B cell (primary cell): ENCODE results near the gene TRABD2B. TPM values are rescaled to one million over a fixed set of nuclear protein-coding genes. Genes with fewer than 3 reads are reported as not detected.

Source experiments
- ATAC-seq: fragments of 200-7000 bp; cut with Tn5 transposase; one replicate; pipeline ENCODE4 v1.10.0; 2021; ENCODE audit warnings: low read depth, mild to moderate bottlenecking, moderate number of reproducible peaks, moderate library complexity
- CTCF ChIA-PET: fragments of 350-600 bp; sonication (Branson Sonifier 250); formaldehyde crosslinking; loops from one replicate; lab custom pipeline; 2021; ENCODE audit warnings: antibody characterized with exemption, inconsistent platforms; lab: Charles Lee
- POLR2A ChIA-PET: fragments of 350-600 bp; sonication (Branson Sonifier 250); formaldehyde crosslinking; loops from one replicate; lab custom pipeline; 2021; ENCODE audit warnings: antibody characterized with exemption; lab: Charles Lee
- DNase-seq: peaks from one replicate; pipeline ENCODE4 v3.0.0; 2013
- H2AFZ ChIP-seq: 2 replicates; pipeline ENCODE4 v1.6.1; 2012; ENCODE audit warnings: mild to moderate bottlenecking, low read depth, low read length; ENCODE audit not compliant: insufficient read depth, poor library complexity, severe bottlenecking
- H3K27ac ChIP-seq, 2 donors: 1 replicate in 1 of 2; 2 replicates in 1 of 2; pipeline ENCODE4 v1.5.1; 2012 to 2013; ENCODE audit warnings: low read length in 2 of 2, mild to moderate bottlenecking in 2 of 2, moderate library complexity in 1 of 2
- H3K27me3 ChIP-seq, 4 experiments: fragments of 200-600 bp in 1 of 4; sonication (generic) in 1 of 4; replicated peaks in 1 of 4; 1 replicate in 2 of 4; 2 replicates in 2 of 4; pipeline versions ENCODE4 v1.6.1 to v1.7.0; 2013 to 2016; ENCODE audit warnings: low read length in 3 of 4, mild to moderate bottlenecking in 2 of 4, mixed read lengths in 1 of 4, moderate library complexity in 1 of 4; ENCODE audit not compliant: insufficient read depth in 4 of 4, control insufficient read depth in 3 of 4; ENCODE audit errors: control extremely low read depth in 1 of 4
- H3K36me3 ChIP-seq, 2 experiments: replicated peaks in 1 of 2; 1 replicate in 1 of 2; 2 replicates in 1 of 2; pipeline versions ENCODE4 v1.6.1 to v1.7.1; 2013; ENCODE audit warnings: low read length in 1 of 2; ENCODE audit not compliant: insufficient read depth in 2 of 2, control insufficient read depth in 1 of 2; ENCODE audit errors: control extremely low read depth in 1 of 2, extremely low read depth in 1 of 2
- H3K4me1 ChIP-seq, 2 donors: fragments of 200-600 bp in 1 of 2; sonication (generic) in 1 of 2; 1 replicate in 1 of 2; 2 replicates in 1 of 2; pipeline versions ENCODE4 v1.5.1 to v1.6.1; 2013 to 2017; ENCODE audit warnings: low read length in 2 of 2; ENCODE audit not compliant: control insufficient read depth in 2 of 2, insufficient read depth in 2 of 2
- H3K4me2 ChIP-seq: replicated peaks from 2 replicates; pipeline ENCODE3; 2012; ENCODE audit warnings: mild to moderate bottlenecking, low read depth, low read length; ENCODE audit not compliant: poor library complexity, severe bottlenecking
- H3K4me3 ChIP-seq, 5 experiments: fragments of 200-600 bp in 1 of 5; sonication (generic) in 1 of 5; 1 replicate in 3 of 5; 2 replicates in 2 of 5; pipeline versions ENCODE4 v1.5.1 to v1.7.0; 2011 to 2016; ENCODE audit warnings: low read length in 4 of 5, mild to moderate bottlenecking in 4 of 5, low read depth in 2 of 5, control low read depth in 1 of 5, moderate library complexity in 1 of 5; ENCODE audit not compliant: insufficient read depth in 1 of 5; ENCODE audit errors: control extremely low read depth in 1 of 5, extremely low read depth in 1 of 5
- H3K79me2 ChIP-seq: fragments of 200-600 bp; sonication (generic); one replicate; pipeline ENCODE4 v1.6.0; 2016; ENCODE audit warnings: low read length; ENCODE audit not compliant: control insufficient read depth, insufficient read depth
- H3K9ac ChIP-seq: fragments of 200-600 bp; sonication (generic); 2 replicates; pipeline ENCODE4 v1.6.1; 2017; ENCODE audit warnings: mild to moderate bottlenecking, low read length, moderate library complexity
- H3K9me3 ChIP-seq, 3 donors: one replicate each; pipeline versions ENCODE4 v1.6.1 to v1.7.1; 2013; ENCODE audit warnings: low read length in 2 of 3; ENCODE audit not compliant: control insufficient read depth in 2 of 3, insufficient read depth in 1 of 3; ENCODE audit errors: control extremely low read depth in 1 of 3
- H4K20me1 ChIP-seq: 2 replicates; pipeline ENCODE4 v1.6.0; 2012; ENCODE audit warnings: mild to moderate bottlenecking, low read length; ENCODE audit not compliant: insufficient read depth, control insufficient read depth, poor library complexity, severe bottlenecking
- H3K27ac Mint-ChIP-seq: one replicate; pipeline ENCODE4 v1.8.0; 2021; ENCODE audit warnings: mixed read lengths
- H3K27me3 Mint-ChIP-seq: one replicate; pipeline ENCODE4 v1.8.0; 2021; ENCODE audit warnings: mixed read lengths
- H3K4me1 Mint-ChIP-seq: one replicate; pipeline ENCODE4 v1.8.0; 2021; ENCODE audit warnings: mixed read lengths
- H3K4me3 Mint-ChIP-seq: one replicate; pipeline ENCODE4 v1.8.0; 2021; ENCODE audit warnings: mixed read lengths
- H3K9me3 Mint-ChIP-seq: one replicate; pipeline ENCODE4 v1.8.0; 2022; ENCODE audit warnings: mixed read lengths; ENCODE audit not compliant: insufficient read depth
- CTCF ChIP-seq: fragments of 200-600 bp; IDR thresholded peaks from one replicate; pipeline ENCODE4 v1.8.0; 2022; ENCODE audit warnings: antibody characterized with exemption, mild to moderate bottlenecking
- EZH2 ChIP-seq: IDR thresholded peaks from 2 replicates; pipeline ENCODE4 v1.6.1; 2012; ENCODE audit warnings: borderline replicate concordance, low read depth, mild to moderate bottlenecking, moderate library complexity, low read length; ENCODE audit not compliant: insufficient read depth, poor library complexity, severe bottlenecking
- WGBS: methylation state at CpG from one replicate; pipeline ENCODE4 v1.1.5; 2013; ENCODE audit warnings: missing lambda C conversion rate; ENCODE audit not compliant: insufficient coverage; 5-methylcytosine and 5-hydroxymethylcytosine counted together
- intact Hi-C: fragments of 100-400 bp; cut with micrococcal nuclease; formaldehyde crosslinking; loops from one replicate; pipeline ENCODE4 v1.10.0; 2022
- polyA plus RNA-seq: library from polyadenylated mRNA; depleted of rRNA; stranded (reverse); fragments of >200 nt; gene quantifications from 2 replicates; pipeline ENCODE4 v1.2.3, GENCODE V29; 2012
- total RNA-seq, 2 donors: library from RNA; stranded (reverse); fragments of 120-200 nt in 1 of 2; gene quantifications; 1 replicate in 1 of 2; 2 replicates in 1 of 2; pipeline versions ENCODE4 v1.2.3 to v1.2.4, GENCODE V29; 2013 to 2022

TRABD2B gene
- total and polyA plus RNA-seq, 2 donors (not counting 1 experiment from before 2014, with no cell fraction given), result not detected

GRCh38 chr1:47965816-47966215 is 31.4 kb downstream of the TRABD2B start:
- ChIA-PET POLR2A (no interaction called here), CTCF (no interaction called here)
- H3K4me2 ChIP-seq, result no peak overlapping the region
- H3K27me3 Mint-ChIP-seq, result peaks cover 14% of the 10 kb centered on the region
- intact Hi-C loops, result no loop called here
- H3K27ac ChIP-seq, result no peak overlapping the region
- H4K20me1 ChIP-seq, result no peaks in the 10 kb centered on the region
- DNase-seq (no peak), ATAC-seq (no peak)
- peaks cover 3% of the 10 kb centered on the region for H3K9me3 Mint-ChIP-seq
- H3K4me1 ChIP-seq, result no peaks in the 10 kb centered on the region
- H3K79me2 ChIP-seq, result no peaks in the 10 kb centered on the region
- peaks cover 0 to 2% (median 0%) of the 10 kb centered on the region in 4 experiments for H3K27me3 ChIP-seq
- no peak overlapping the region for H2AFZ ChIP-seq
- no peak overlapping the region for H3K9ac ChIP-seq
- no peak overlapping the region for H3K4me3 ChIP-seq
- WGBS, result 73% methylated on average over 1 of the region's 4 CpGs
- TF ChIP-seq EZH2 (no peak), CTCF (no peak)
- no peak overlapping the region for H3K4me3 Mint-ChIP-seq
- no peak overlapping the region for H3K27ac Mint-ChIP-seq
- H3K9me3 ChIP-seq, result peaks cover 0 to 3% (median 0%) of the 10 kb centered on the region in 3 donors
- no peaks in the 10 kb centered on the region for H3K4me1 Mint-ChIP-seq
- no peaks in the 10 kb centered on the region for H3K36me3 ChIP-seq

DNA sequence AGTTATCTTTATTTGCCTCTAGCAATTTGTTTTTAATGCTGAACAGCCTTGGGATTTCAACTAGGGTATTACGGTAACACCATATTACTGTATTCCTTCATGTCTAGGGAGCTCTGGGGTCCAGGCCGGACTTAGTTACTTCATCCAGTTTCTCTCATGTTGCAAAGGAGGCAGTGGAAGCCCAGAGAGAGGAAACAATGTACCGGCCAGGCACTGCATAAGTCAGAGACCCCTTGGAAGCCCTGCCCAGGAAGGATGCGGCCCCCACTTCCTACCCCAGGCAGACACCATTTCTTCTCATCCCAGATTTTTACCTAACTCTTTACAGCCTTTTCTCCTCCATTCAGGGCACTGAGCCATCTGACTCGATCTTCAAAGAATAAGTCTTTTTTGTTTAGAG is 32.5 kb downstream of the TRABD2B start:
- intact Hi-C loops, result no loop called here
- no peak overlapping the region for H3K4me3 ChIP-seq
- CTCF ChIA-PET, result no interaction called here
- H3K9me3 ChIP-seq, result peaks cover 0 to 3% (median 0%) of the 10 kb centered on the region in 3 donors
- no peaks in the 10 kb centered on the region for H3K4me1 ChIP-seq
- peaks cover 0 to 2% (median 0%) of the 10 kb centered on the region in 4 experiments for H3K27me3 ChIP-seq
- Mint-ChIP-seq H3K4me3 (no peak overlapping the region), H3K27me3 (peaks cover 10% of the 10 kb centered on the region), H3K27ac (no peak overlapping the region), H3K9me3 (peaks cover 3% of the 10 kb centered on the region), H3K4me1 (no peaks in the 10 kb centered on the region)
- ATAC-seq (no peak), DNase-seq (no peak)
- TF ChIP-seq EZH2, result no peak
- TF ChIP-seq CTCF, result no peak
- H4K20me1 ChIP-seq, result no peaks in the 10 kb centered on the region
- H3K4me2 ChIP-seq, result no peak overlapping the region
- H3K36me3 ChIP-seq, result no peaks in the 10 kb centered on the region
- no peak overlapping the region for H2AFZ ChIP-seq
- H3K9ac ChIP-seq, result no peak overlapping the region
- H3K27ac ChIP-seq, result no peak overlapping the region
- POLR2A ChIA-PET, result no interaction called here
- H3K79me2 ChIP-seq, result no peaks in the 10 kb centered on the region
- 100% methylated on average over 1 of the region's 5 CpGs for WGBS
